IMR-90 (cell line): ENCODE results near the gene CDR2L. TPM values are rescaled to one million over a fixed set of nuclear protein-coding genes. Genes with fewer than 3 reads are reported as not detected.

ENCODE experiments used
- ATAC-seq: fragments of 200-7000 bp; cut with Tn5 transposase; 2 replicates; pipeline ENCODE4 v1.9.1; 2020; ENCODE audit warnings: low read depth, mild to moderate bottlenecking, moderate library complexity
- BruUV-seq: library from RNA; stranded (reverse); fragments of 400-500 nt; replicated peaks from 2 replicates; lab custom pipeline; 2021; lab: Mats Ljungman, UMichigan
- CTCF ChIA-PET: fragments of 300-600 bp; formaldehyde crosslinking; extraction: SDS; loops from one replicate; lab custom pipeline; 2021; ENCODE audit warnings: antibody characterized with exemption; lab: Yijun Ruan, JAX
- POLR2A ChIA-PET: fragments of 300-600 bp; sonication (Branson Sonifier 250); formaldehyde crosslinking; loops from one replicate; lab custom pipeline; 2022; ENCODE audit warnings: antibody characterized with exemption; ENCODE audit not compliant: unreplicated experiment; lab: Charles Lee
- DNase-seq: peaks from one replicate; pipeline ENCODE4 v3.0.0; 2013
- H2AFZ ChIP-seq: replicated peaks from 2 replicates; pipeline ENCODE3; 2013; ENCODE audit warnings: low read length, mild to moderate bottlenecking; ENCODE audit not compliant: poor library complexity
- H2AK5ac ChIP-seq: 2 replicates; pipeline ENCODE4 v1.6.1; 2013; ENCODE audit warnings: low read depth, low read length, inconsistent platforms
- H2AK9ac ChIP-seq: replicated peaks from 2 replicates; pipeline ENCODE3; 2013; ENCODE audit warnings: mild to moderate bottlenecking, low read depth, low read length, moderate library complexity; ENCODE audit not compliant: poor library complexity
- H2BK120ac ChIP-seq: 2 replicates; pipeline ENCODE4 v1.6.1; 2013; ENCODE audit warnings: low read depth, low read length, inconsistent platforms
- H2BK15ac ChIP-seq: 3 replicates; pipeline ENCODE4 v1.6.1; 2013; ENCODE audit warnings: low read depth, low read length, inconsistent platforms
- H2BK20ac ChIP-seq: 2 replicates; pipeline ENCODE4 v1.6.1; 2013; ENCODE audit warnings: low read depth, mild to moderate bottlenecking, inconsistent platforms, low read length, moderate library complexity
- H2BK5ac ChIP-seq: 2 replicates; pipeline ENCODE4 v1.6.1; 2013; ENCODE audit warnings: mild to moderate bottlenecking, low read depth, low read length, inconsistent platforms; ENCODE audit not compliant: poor library complexity, severe bottlenecking
- H3K14ac ChIP-seq: replicated peaks from 2 replicates; pipeline ENCODE4 v1.6.1; 2013; ENCODE audit warnings: low read depth, low read length, inconsistent platforms
- H3K18ac ChIP-seq: 2 replicates; pipeline ENCODE4 v1.6.1; 2013; ENCODE audit warnings: low read depth, low read length, control low read depth
- H3K23ac ChIP-seq: 2 replicates; pipeline ENCODE4 v1.6.1; 2013; ENCODE audit warnings: low read depth, low read length, inconsistent platforms
- H3K27ac ChIP-seq: 2 replicates; pipeline ENCODE4 v1.5.1; 2013; ENCODE audit warnings: mild to moderate bottlenecking, control low read depth, low read length; ENCODE audit not compliant: insufficient read depth
- H3K27me3 ChIP-seq: 2 replicates; pipeline ENCODE4 v1.6.1; 2013; ENCODE audit warnings: low read length; ENCODE audit not compliant: control insufficient read depth, insufficient read depth
- H3K36me3 ChIP-seq: 2 replicates; pipeline ENCODE4 v1.6.1; 2013; ENCODE audit warnings: low read length, mixed read lengths; ENCODE audit not compliant: control insufficient read depth, insufficient read depth
- H3K4ac ChIP-seq: 2 replicates; pipeline ENCODE4 v1.6.1; 2013; ENCODE audit warnings: low read depth, low read length, inconsistent platforms
- H3K4me1 ChIP-seq: 2 replicates; pipeline ENCODE4 v1.6.1; 2013; ENCODE audit warnings: low read length, mixed read lengths; ENCODE audit not compliant: control insufficient read depth, insufficient read depth
- H3K4me2 ChIP-seq: 2 replicates; pipeline ENCODE4 v1.6.1; 2013; ENCODE audit warnings: low read depth, mild to moderate bottlenecking, control low read depth, low read length, moderate library complexity
- H3K4me3 ChIP-seq: 2 replicates; pipeline ENCODE4 v1.5.1; 2013; ENCODE audit warnings: low read depth, mild to moderate bottlenecking, control low read depth, low read length, moderate library complexity; ENCODE audit not compliant: insufficient read depth
- H3K56ac ChIP-seq: 2 replicates; pipeline ENCODE4 v1.6.1; 2013; ENCODE audit warnings: low read length, inconsistent platforms; ENCODE audit not compliant: insufficient read depth; ENCODE audit errors: extremely low read depth
- H3K79me1 ChIP-seq, 2 experiments: 2 replicates each; pipeline ENCODE4 v1.6.1; 2013; ENCODE audit warnings: low read length in 2 of 2, inconsistent platforms in 1 of 2, low read depth in 1 of 2
- H3K9ac ChIP-seq: 2 replicates; pipeline ENCODE4 v1.6.1; 2013; ENCODE audit warnings: low read depth, low read length, control low read depth
- H3K9me1 ChIP-seq: 2 replicates; pipeline ENCODE4 v1.6.1; 2013; ENCODE audit warnings: low read length, inconsistent platforms; ENCODE audit not compliant: insufficient read depth
- H3K9me3 ChIP-seq: 2 replicates; pipeline ENCODE4 v1.6.1; 2013; ENCODE audit warnings: low read length; ENCODE audit not compliant: control insufficient read depth, insufficient read depth
- H4K20me1 ChIP-seq: 2 replicates; pipeline ENCODE4 v1.6.1; 2013; ENCODE audit warnings: low read length, inconsistent platforms; ENCODE audit not compliant: insufficient read depth
- H4K5ac ChIP-seq: 2 replicates; pipeline ENCODE4 v1.6.1; 2013; ENCODE audit warnings: mild to moderate bottlenecking, low read depth, low read length, control low read depth
- H4K8ac ChIP-seq, 2 experiments: 2 replicates each; pipeline ENCODE4 v1.6.1; 2013; ENCODE audit warnings: low read depth in 2 of 2, low read length in 2 of 2, control low read depth in 1 of 2, inconsistent platforms in 1 of 2
- H4K91ac ChIP-seq: 2 replicates; pipeline ENCODE4 v1.6.1; 2013; ENCODE audit warnings: low read depth, low read length, inconsistent platforms; ENCODE audit not compliant: insufficient read depth
- BHLHE40 ChIP-seq: fragments of 150-350 bp; IDR thresholded peaks from 2 replicates; pipeline ENCODE4 v1.6.1; 2016; ENCODE audit warnings: mild to moderate bottlenecking, low read depth, low read length
- CEBPB ChIP-seq: IDR thresholded peaks from 2 replicates; pipeline ENCODE4 v1.6.1; 2012; ENCODE audit warnings: low read depth, low read length, improper control_type of control experiment
- CHD1 ChIP-seq: IDR thresholded peaks from 2 replicates; pipeline ENCODE4 v1.6.1; 2012; ENCODE audit warnings: low read depth, low read length, improper control_type of control experiment
- CTCF ChIP-seq: conservative IDR thresholded peaks from 2 replicates; pipeline ENCODE4 v1.5.1; 2012; ENCODE audit warnings: mild to moderate bottlenecking, low read depth, low read length, improper control_type of control experiment
- FOS ChIP-seq: fragments of 150-350 bp; IDR thresholded peaks from 2 replicates; pipeline ENCODE4 v1.6.1; 2016; ENCODE audit warnings: low read depth, low read length
- MAFK ChIP-seq: IDR thresholded peaks from 2 replicates; pipeline ENCODE4 v1.6.1; 2012; ENCODE audit warnings: low read depth, low read length, improper control_type of control experiment
- RAD21 ChIP-seq: IDR thresholded peaks from 2 replicates; pipeline ENCODE4 v1.6.1; 2012; ENCODE audit warnings: low read length, improper control_type of control experiment
- RCOR1 ChIP-seq: IDR thresholded peaks from 2 replicates; pipeline ENCODE4 v1.6.1; 2012; ENCODE audit warnings: mild to moderate bottlenecking, low read length, improper control_type of control experiment; ENCODE audit not compliant: insufficient replicate concordance
- RFX5 ChIP-seq: IDR thresholded peaks from 2 replicates; pipeline ENCODE4 v1.8.0; 2012; ENCODE audit warnings: low read depth, mild to moderate bottlenecking, low read length, moderate library complexity
- SMC3 ChIP-seq: fragments of 150-350 bp; IDR thresholded peaks from 2 replicates; pipeline ENCODE4 v1.6.1; 2016; ENCODE audit warnings: low read depth, mild to moderate bottlenecking, antibody characterized with exemption, low read length, moderate library complexity
- WGBS, 2 experiments: methylation state at CpG; one replicate each; pipeline versions ENCODE4 v1.1.5 to v1.1.7; 2013; ENCODE audit warnings: missing lambda C conversion rate in 2 of 2; ENCODE audit not compliant: insufficient read length in 1 of 2; ENCODE audit errors: extremely low coverage in 2 of 2; 5-methylcytosine and 5-hydroxymethylcytosine counted together
- dilution Hi-C: fragments of 300-500 bp; cut with HindIII; formaldehyde crosslinking; loops from one replicate; pipeline ENCODE4 v1.14.3; 2018; ENCODE audit warnings: low sequenced_read_pairs; ENCODE audit not compliant: unreplicated experiment
- in situ Hi-C: fragments of 300-500 bp; cut with MboI; formaldehyde crosslinking; loops from 3 replicates; pipeline ENCODE4 v1.14.3; 2019; ENCODE audit warnings: low sequenced_read_pairs, inconsistent platforms, mixed read lengths
- intact Hi-C: fragments of 100-400 bp; cut with micrococcal nuclease; formaldehyde crosslinking; loops from 2 replicates; pipeline ENCODE4 v1.10.0; 2022
- polyA plus RNA-seq, 3 experiments: library from polyadenylated mRNA; depleted of rRNA; stranded (reverse); fragments of >200 nt; gene quantifications; 2 replicates each; pipeline ENCODE4 v1.2.3, GENCODE V29; 2012; ENCODE audit warnings: low replicate concordance in 1 of 3
- total RNA-seq: library from RNA; depleted of rRNA; stranded (reverse); fragments of >200 nt; gene quantifications from 2 replicates; pipeline ENCODE4 v1.2.3, GENCODE V29; 2012
- TF ChIP-seq, protein P1 (sequence below): fragments of 150-350 bp; IDR thresholded peaks from 2 replicates; pipeline ENCODE4 v1.6.1; 2017; ENCODE audit warnings: mild to moderate bottlenecking, antibody characterized with exemption, low read length, low read depth
- TF ChIP-seq, protein P2 (sequence below): fragments of 150-350 bp; IDR thresholded peaks from 2 replicates; pipeline ENCODE4 v1.6.1; 2016; ENCODE audit warnings: low read depth, mild to moderate bottlenecking, low read length, moderate library complexity, borderline replicate concordance

CDR2L gene
- total and polyA plus RNA-seq, 2 of the 4 experiments (the other 2 are of a cell fraction) = 5.7 to 18.9 TPM

DNA sequence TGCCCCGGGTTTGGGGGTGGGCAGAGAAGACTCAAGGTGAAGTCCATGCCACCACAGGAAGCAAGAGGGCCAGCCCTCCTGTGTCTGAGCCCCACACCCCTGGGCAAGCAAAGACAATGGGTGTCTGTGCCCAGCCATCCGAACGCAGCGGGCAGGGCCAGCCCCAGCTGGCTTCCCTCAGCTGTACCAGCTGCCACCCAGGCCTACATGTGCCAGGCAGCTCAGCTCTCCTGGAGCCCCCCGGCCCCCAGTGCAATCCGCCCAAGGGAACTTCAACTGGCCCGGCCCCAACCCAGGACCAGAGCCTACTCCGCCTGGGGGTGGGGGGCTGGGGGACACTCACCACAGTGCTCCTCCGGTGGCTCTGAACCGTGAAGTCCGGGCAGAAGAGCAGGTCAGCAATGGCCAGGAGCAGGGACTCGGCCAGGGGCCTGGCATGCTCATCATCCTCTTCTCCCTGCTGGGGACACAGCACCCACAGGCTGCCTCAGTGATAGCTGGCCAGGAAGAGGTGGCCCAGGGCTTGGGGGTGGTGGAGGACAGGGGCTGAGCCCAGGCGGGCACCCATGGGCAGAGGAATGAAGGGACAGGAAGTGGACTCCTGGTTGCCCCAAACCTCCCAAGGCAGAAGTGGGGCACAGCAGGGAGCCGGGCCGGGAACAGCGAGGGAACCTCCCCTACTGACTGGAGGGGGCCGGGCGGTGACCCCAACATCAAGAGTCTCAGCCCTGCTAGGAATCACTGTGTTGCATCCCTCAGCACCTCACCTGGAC lies 24.6 kb upstream of the CDR2L start:
- H3K9me3 ChIP-seq = no peaks in the 10 kb centered on the region
- no peak overlapping the region for H2BK120ac ChIP-seq
- H3K4me1 ChIP-seq = 0 out of 2 replicates have a peak, but pooled peaks cover 1% of the 10 kb centered on the region
- intact Hi-C loops = loop anchor here (5.0 kb wide), 1 partner anchor 84 kb away; the partner anchor contains the start of genes ATP5PD and KCTD2
- POLR2A ChIA-PET = no interaction called here
- no peak for TF ChIP-seq CEBPB
- TF ChIP-seq SMC3 = no peak
- TF ChIP-seq CHD1 = no peak
- no peak for TF ChIP-seq FOS
- TF ChIP-seq RAD21 = no peak
- TF ChIP-seq RFX5 = no peak
- TF ChIP-seq, protein P1, sequence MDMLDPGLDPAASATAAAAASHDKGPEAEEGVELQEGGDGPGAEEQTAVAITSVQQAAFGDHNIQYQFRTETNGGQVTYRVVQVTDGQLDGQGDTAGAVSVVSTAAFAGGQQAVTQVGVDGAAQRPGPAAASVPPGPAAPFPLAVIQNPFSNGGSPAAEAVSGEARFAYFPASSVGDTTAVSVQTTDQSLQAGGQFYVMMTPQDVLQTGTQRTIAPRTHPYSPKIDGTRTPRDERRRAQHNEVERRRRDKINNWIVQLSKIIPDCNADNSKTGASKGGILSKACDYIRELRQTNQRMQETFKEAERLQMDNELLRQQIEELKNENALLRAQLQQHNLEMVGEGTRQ = no peak
- TF ChIP-seq CTCF = no peak
- no peak for TF ChIP-seq RCOR1
- TF ChIP-seq MAFK = no peak
- no peak for TF ChIP-seq BHLHE40
- TF ChIP-seq, protein P2, sequence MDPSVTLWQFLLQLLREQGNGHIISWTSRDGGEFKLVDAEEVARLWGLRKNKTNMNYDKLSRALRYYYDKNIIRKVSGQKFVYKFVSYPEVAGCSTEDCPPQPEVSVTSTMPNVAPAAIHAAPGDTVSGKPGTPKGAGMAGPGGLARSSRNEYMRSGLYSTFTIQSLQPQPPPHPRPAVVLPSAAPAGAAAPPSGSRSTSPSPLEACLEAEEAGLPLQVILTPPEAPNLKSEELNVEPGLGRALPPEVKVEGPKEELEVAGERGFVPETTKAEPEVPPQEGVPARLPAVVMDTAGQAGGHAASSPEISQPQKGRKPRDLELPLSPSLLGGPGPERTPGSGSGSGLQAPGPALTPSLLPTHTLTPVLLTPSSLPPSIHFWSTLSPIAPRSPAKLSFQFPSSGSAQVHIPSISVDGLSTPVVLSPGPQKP = no peak
- in situ Hi-C loops = loop anchor here (10.0 kb wide), 1 partner anchor 242 kb away; the partner anchor contains the start of gene NUP85
- H2AK9ac ChIP-seq = no peak overlapping the region
- H3K18ac ChIP-seq = no peak overlapping the region
- CTCF ChIA-PET = interaction anchor here (0.6 to 2.4 kb wide), 6 partner anchors 8 to 239 kb away, joined by 3 to 9 read pairs (median 4); no protein-coding TSS in a partner anchor
- H2AFZ ChIP-seq = no peak overlapping the region
- no peak overlapping the region for H4K8ac ChIP-seq
- 74% methylated on average over 5 of the region's 18 CpGs; no CpG with 5 or more reads in 1 of the 2 experiments for WGBS, 2 experiments
- H3K4me2 ChIP-seq = no peak overlapping the region
- no peak overlapping the region for H3K27ac ChIP-seq
- H3K23ac ChIP-seq = no peak overlapping the region
- no peak overlapping the region for H3K56ac ChIP-seq
- H2AK5ac ChIP-seq = no peak overlapping the region
- H3K27me3 ChIP-seq = peaks cover 4% of the 10 kb centered on the region; the same call in 1 of the 2 replicates
- no peak overlapping the region for H2BK20ac ChIP-seq
- H3K4ac ChIP-seq = no peak overlapping the region
- DNase-seq = no peak
- ATAC-seq = no peak
- no peak overlapping the region for H4K91ac ChIP-seq
- H3K14ac ChIP-seq = no peak overlapping the region
- no peak overlapping the region for H4K5ac ChIP-seq
- H3K4me3 ChIP-seq = no peak overlapping the region
- dilution Hi-C loops = no loop called here
- no peak overlapping the region for H2BK15ac ChIP-seq
- H3K36me3 ChIP-seq = no peaks in the 10 kb centered on the region
- H2BK5ac ChIP-seq = no peak overlapping the region
- H3K9me1 ChIP-seq = no peaks in the 10 kb centered on the region
- BruUV-seq = no TSS peak
- H4K20me1 ChIP-seq = no peaks in the 10 kb centered on the region
- no peak overlapping the region for H3K9ac ChIP-seq
- H3K79me1 ChIP-seq = no peaks in the 10 kb centered on the region
